GM19455 (cell line): ENCODE measurements around the gene PERM1.
"Not testable (repeated sequence)": the region's sequence is repeated elsewhere in the genome, so short reads cannot be mapped to it uniquely, and the experiment has no call there.

ENCODE experiments used
- ATAC-seq: cut with Tn5 transposase; IDR thresholded peaks from one replicate; pipeline ENCODE4 v1.9.1; 2021; ENCODE audit not compliant: unreplicated experiment

PERM1 gene

DNA sequence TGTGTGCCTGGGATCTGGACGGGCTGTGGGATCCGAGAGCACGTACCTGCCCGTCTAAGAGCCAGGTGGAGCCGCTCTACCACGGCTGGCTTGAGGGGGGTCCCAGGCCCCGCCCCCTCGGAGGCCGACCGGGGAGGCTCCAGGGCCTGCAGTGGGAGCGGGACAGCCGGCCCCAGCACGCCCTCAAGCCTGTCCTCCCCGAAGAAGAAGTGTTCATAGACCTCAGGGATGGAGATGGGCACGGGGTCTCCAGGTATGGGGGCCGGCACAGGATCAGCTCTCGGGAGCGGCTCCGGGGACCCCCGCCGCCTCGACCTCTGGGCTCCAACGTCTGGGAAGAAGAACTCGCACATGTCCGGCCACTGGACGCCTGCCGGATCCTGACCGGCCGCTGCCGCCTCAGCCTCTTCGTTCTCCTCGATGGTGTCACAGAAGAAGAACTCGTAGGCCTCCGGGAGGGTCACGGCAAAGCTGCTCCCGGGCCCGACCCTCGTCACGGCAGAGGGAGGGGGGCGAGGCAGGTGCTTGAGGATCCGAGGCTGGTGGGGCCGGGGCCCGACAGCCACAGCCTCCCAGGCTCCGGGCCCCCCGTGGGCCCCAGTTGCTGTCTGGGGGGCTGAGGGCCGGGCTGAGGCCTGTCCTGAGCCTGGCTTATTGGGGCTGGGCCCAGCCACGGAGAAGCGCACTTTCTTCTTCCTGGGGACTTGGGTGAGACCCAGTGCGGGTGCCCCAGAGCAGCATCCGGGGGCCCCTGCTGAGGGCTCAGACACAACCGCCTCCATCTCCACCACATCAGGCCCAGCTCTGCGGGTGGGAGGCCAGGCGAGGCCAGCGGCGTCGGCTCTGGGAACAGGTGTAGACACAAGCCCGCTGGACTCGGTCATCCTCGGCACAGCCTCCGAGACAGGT is 2.8 kb downstream of the PERM1 start:
- no peak for ATAC-seq

DNA sequence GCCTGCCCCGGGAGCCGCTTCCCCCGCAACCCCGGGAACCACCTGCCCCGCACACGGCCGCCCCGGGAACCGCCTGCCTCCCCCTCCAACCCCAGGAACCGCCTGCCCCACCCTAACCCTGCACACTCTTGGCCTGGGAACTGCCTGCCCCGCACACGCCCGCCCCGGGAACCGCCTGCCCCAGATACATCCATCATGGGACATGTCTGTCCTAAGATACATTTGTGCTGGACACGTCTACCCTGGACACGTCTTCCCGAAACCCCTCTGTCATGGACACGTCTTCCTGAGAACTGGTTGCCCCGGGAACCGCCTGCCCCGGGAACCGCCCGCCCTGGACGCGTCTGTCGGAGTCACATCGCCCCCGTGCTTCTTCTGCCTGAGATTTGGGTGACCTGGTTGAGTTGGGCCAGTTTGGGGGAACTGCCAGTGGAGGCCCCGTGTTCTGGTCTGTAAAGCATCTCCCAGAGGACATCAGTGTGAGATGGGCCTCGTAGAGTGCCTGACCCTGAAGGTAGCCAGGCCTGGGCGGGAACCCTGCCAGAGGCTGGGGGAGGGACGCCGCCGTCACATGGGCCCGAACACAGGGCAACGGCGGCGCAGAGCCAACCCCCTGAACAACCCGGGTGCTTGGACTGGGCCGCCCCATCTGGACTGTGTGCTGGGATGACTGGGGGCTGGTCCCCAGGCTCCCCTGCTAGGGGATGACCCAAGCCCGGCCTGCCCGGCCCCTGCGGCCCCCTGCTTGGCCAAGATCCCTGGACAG is 3.6 kb downstream of the PERM1 start:
- ATAC-seq = no peak

DNA sequence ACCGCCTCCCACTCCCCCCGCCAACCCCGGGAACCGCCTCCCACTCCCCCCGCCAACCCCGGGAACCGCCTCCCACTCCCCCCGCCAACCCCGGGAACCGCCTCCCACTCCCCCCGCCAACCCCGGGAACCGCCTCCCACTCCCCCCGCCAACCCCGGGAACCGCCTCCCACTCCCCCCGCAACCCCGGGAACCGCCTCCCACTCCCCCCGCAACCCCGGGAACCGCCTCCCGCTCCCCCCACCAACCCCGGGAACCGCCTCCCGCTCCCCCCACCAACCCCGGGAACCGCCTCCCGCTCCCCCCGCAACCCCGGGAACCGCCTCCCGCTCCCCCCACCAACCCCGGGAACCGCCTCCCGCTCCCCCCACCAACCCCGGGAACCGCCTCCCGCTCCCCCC is 5.1 kb downstream of the PERM1 start:
- ATAC-seq = not testable (repeated sequence)

DNA sequence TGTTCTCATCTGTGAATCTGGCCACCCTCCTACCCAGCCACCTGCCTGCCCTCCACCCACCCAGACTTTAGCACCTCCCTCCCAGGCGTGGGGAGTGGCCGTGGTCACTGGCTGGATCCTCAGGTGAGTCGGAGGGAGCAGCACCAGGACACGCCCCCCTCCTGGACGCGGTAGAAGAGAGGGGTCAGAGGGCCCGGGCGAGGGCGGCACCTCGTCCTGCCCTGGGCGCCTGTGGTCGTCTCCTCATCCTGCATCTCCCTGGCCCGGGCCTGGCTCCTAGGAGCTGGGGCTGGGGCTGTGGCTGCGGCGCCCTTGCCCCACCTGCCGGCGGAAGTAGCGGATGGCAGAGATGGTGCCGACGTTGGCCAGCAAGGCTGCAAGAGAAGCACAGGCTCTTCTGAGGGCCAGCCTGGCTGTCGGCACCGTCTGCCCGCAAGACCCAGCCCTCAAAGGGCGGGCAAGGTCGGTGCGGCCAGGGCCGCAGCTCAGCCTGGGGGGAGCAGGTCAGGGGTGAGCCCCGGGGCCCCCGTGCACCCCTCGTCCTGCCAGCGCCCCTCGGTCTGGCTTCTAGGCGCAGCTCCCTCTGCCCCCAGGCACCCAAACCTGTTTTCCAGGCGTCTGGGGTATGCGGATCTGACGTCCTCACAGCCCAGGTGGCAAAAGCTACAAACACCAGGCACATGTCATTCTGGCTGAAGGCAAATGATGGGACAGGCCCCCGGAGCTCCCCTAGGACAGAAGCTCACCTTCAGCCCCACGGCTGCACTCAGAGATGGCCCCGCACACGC is 5.8 kb downstream of the PERM1 start:
- ATAC-seq = no peak

DNA sequence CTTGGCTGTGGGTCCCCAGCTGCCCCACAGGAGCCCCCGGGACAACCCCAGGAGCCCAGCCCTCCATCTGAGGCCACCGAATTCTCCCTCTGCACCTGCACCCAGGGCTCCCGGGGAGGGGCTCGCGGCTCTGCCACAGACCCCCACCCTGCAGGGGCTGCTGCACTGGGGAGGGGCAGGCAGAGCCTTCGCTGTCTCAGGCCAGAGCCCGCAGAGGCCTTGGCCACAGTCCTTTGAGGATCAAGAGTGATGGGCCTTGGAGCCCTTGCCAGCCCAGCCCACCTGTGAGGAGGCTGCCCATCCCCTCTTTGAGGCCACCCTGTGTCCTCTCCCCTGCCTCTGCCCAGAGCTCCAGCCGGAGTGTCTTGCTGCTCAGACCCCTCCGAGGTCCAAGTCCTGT is 6.5 kb downstream of the PERM1 start:
- ATAC-seq = no peak

DNA sequence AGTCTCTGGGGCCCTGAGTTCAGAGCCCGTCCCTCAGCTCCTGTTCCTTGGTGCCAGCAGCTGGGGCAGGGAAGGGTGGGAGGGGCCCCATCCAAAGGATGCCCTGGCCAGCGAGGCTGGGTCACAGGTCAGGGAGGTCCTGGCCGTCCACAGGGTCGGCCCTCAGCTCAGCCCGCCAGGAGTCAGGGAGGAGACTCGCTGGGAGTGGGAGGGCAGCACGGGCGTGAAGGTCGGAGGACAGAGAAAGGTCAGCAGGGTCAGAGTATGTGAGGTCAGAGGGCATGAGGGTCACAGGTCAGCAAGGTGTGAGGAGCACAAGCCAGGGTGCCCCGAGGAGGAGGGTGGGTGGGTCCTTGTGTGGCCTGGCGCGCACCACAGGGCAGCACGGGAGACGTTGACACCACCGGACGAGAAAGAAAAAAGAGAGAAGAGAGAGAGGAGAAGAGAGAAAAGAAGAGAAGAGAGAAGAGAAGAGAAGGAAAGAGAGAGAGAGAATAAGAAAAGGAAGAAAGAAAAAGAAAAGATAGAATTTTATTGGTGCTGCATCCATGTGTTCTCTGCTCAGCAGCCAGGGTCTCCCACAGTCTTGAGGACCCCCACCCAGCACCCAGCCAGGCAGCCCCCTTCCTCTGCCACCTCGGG is 7.1 kb downstream of the PERM1 start:
- ATAC-seq = no peak

DNA sequence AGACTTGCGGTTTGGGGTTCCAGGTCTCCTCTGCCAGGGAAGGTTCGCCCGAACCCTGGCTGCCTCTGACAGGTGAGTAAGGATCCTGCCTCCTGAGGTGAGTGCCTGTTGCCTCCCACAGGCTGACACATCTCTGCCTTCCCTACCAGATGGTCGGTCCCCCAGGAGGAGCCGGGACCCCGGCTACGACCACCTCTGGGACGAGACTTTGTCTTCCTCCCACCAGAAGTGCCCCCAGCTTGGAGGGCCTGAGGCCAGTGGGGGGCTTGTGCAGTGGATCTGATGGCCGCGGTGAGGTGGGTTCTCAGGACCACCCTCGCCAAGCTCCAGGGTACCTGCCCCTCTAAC is 7.6 kb downstream of the PERM1 start:
- no peak for ATAC-seq

DNA sequence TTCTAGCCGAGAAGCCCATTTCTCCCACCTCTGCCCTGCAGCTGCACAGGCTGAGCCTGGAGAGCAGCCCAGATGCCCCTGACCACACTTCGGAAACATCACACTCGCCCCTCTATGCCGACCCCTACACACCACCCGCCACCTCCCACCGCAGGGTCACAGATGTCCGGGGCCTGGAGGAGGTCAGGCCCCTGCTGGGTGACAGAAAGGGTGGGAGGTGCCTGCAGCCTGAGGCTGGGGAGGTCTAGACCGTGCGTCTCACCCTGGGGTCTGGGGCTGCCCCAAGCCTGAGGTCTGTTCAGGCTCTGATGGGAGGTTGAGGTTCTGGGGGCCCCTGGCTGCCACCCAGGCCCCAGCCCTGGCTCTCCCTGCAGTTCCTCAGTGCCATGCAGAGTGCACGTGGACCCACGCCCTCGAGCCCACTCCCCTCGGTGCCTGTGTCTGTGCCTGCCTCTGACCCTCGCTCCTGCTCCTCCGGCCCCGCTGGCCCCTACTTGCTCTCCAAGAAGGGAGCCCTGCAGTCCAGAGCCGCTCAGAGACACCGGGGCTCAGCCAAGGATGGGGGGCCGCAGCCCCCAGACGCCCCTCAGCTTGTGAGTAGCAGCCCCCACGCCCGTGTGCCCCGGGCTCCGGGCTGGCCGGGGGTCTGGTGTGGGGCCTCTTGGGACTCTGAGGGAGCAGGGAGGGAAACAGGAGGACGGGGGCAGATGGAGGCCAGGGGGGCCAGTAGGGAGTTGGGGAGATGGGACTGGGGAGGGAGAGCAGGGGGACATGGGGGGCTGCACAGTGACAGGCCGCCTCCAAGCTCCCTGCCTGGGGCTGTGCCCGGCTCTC is 8.2 kb downstream of the PERM1 start:
- no peak for ATAC-seq

DNA sequence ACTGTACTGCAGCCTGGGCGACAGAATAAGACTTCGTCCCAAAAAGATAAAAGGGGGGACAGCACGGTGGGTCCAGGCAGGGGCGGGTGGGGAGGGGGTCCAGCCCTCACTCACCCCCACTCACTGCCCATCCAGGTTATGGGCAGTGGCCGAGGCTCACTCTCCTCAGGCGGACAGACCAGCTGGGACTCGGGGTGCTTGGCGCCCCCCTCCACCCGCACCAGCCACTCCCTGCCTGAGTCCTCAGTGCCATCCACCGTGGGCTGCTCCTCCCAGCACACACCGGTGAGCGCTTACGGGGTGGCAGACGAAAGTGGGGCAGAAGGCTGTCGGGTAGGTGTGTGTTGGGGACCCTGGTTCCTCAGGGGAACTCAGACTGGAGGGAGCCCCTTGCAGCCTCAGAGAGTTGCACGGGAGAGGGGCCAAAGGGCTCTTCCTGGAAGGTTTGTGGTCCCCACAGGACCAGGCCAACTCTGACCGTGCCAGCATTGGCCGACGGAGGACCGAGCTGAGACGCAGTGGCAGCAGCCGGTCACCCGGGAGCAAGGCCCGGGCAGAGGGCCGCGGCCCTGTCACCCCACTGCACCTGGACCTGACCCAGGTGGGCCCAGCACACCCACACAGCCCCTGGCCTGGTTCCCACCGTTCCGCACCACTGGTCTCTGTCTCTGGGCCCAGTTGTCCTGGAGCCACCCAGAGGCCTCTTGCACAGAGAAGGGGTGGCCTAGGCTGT is 9.0 kb downstream of the PERM1 start:
- no peak for ATAC-seq

DNA sequence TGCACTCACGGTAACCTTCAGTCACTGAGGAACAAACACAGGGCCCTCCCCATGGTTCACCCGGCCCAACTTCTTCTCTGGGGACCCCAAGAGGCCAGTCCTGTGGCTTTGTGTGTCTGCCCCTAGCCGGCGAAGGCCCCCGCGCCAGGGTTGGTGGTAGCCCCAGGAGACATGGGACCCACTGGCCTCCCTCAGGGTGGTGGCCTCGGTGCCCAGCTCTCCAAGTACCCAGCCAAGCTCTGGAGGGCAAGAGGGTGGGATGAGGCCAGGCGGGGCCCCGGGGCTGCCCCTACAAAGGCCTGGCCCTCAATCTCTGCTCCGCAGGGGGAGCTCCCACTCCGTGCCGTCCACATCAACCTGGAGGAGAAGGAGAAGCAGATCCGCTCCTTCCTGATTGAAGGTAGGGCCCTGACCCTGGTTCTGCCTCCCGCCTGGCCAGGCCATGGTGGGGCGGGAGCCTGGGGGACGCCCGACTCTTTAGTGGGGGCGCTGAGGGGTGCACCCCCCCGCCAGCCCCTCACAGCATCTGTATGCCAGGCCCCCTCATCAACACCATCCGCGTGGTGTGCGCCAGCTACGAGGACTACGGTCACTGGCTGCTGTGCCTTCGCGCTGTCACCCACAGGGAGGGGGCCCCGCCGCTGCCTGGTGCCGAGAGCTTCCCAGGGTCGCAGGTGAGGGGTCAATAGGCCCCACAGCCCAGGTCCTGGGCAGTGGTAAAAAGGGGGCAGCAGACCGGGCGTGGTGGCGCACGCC is 10.0 kb downstream of the PERM1 start:
- no peak for ATAC-seq

DNA sequence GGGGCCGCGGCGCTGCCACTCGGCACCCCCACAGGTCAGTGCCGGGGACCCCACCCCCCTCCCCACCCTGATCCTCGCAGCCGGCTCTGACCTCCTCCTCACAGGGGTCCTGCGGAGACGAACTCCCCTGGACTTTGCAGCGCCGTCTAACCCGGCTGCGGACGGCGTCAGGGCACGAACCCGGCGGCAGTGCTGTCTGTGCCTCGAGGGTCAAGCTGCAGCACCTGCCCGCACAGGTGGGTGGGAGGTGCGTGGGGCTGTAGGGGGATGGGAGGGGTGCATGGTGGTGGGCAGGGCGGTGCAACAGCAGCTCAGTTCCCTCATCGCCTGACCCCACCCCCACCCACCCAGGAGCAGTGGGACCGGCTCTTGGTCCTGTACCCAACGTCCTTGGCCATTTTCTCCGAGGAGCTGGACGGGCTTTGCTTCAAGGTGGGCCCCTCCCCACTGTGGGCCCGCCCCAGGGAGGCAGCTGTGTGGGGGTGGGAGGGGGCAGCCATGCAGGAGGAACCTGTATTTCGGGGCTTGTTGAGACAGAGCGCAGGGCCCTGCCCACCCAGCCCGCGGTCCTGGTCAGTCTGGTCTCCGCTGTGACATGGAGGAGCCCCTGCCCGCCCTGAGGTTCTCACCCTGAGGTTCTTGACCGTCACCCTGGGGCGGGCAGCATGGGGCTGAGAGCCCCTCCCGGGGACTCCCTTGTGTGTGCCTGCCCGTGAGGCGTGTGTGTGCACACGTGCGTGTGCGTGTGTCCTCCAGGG is 10.7 kb downstream of the PERM1 start:
- ATAC-seq = no peak

DNA sequence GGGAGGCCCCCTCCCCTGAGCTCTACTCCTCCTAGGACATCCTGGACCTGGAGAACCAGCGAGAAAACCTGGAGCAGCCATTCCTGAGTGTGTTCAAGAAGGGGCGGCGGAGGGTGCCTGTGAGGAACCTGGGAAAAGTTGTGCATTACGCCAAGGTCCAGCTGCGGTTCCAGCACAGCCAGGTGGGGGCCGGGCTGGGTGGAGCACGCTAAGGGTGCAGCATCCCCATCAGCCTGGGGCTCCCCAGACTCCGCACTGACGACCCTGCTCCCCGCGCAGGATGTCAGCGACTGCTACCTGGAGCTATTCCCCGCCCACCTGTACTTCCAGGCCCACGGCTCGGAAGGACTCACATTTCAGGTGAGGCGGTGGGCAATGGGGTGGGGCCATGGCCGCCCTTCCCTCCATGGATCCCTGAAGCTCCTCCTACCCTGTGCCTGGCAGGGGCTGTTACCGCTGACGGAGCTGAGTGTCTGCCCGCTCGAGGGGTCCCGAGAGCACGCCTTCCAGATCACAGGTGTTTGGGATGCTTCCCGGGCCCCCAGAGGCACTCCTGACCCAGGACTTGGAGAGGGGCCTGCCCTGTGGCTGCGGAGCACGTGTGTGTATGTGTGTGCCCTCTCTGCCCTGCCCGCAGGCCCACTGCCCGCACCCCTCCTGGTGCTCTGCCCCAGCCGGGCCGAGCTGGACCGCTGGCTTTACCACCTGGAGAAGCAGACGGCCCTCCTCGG is 11.5 kb downstream of the PERM1 start:
- ATAC-seq = no peak

DNA sequence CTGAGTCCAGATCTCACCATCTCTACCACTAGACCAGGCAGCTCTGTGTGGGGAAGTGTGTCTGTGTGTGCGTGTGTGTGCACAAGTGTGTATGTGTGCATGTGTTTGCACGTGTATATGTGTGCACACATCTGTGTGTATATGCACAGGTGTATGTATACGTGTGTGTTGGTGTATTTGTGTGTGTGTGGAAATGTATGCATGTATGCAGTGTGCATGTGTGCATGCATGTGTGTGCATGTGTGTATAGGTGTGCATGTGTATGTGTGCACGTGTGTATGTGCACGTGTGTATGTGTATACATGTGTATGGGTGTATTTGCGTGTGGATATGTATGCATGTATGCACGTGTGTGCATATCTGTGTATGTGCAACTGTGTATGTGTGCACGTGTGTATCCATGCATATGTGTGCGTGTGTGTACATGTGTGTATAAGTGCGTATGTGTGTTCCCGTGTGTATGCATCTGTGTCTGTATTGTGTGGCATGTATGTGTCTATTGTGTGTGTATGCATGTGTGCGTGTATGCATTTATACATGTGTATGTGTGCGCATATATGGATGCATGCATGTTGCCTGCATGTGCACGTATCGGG is 12.5 kb downstream of the PERM1 start:
- ATAC-seq = no peak

DNA sequence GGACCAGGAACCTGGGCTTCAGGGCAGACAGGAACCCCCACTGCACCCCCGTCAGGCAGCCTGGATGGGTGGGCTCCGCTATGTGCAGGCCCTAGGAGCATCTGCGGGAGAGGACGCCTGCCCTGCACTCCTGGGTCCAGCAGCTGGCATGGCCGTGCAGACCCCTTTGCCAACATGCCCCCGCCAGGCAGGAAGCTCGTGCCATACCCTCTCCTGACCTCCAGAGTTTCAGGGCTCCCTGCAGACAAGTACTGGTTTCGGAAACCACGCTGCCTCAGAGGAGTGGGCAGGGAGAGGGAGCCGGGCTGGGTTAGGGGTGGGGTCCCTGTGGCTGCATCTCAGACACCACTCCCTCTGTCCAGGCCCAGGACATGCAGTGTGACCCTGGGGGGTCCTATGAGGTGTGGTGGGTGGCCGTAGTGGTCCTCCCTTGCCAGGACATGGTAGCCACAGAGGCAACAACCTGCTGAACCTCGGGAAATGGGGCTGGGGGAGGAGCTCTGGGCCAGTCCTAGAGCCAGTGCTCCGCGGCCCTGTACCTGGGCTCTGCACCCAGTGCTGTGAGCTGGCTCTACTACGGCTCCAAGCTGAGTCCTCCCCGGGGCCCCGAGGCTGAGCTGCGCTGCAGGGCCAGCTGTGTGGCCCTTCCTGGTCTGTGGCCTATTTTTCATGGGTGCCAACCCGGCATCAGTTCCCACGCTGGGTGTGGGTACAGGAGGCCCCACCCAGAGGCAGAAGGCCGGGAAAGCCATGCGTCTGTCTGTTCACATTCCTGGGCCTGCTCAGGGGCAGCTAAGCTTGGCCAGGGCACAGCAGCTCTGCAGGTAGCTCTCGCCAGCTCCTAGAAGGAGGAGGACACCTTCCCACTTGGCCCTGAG is 14.2 kb downstream of the PERM1 start:
- no peak for ATAC-seq

DNA sequence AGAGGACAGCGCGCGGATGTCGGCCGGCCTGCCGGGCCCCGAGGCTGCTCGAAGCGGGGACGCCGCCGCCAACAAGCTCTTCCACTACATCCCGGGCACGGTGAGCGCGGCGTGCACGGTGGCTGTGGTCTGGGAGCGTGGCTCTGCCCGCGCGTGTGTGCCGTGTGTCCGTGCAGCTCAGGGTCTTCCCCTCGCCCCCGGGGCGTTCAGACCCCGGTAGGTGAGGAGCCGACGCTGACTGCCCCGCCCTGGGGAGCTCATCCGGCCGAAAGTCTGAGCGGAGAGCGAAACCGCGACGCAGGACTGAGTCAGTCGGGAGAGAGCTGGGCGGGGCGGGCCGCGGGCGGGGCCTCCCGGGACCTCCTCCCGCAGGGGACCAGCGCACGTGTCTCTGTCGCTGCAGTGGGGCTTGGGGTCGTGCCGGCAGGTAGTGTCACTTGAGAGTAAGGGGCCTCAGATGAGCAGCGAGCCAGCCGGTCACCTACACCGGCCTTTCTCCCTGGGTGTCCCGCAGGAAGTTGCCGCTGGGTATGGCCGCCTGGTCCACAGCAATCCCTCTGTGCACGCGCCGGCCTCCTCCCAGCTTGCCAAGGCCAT is 15.1 kb downstream of the PERM1 start:
- ATAC-seq = peak; percentile 62
